ENCODE measurements around the gene FHIT. TPM values are rescaled to one million over a fixed set of nuclear protein-coding genes. Genes with fewer than 3 reads are reported as not detected.

FHIT gene
- total and polyA plus RNA-seq, 10 of the 15 experiments (the other 5 are each of a cell fraction or from before 2014, with no cell fraction given), result 4.2 to 14.9 (median 9.4) TPM

DNA sequence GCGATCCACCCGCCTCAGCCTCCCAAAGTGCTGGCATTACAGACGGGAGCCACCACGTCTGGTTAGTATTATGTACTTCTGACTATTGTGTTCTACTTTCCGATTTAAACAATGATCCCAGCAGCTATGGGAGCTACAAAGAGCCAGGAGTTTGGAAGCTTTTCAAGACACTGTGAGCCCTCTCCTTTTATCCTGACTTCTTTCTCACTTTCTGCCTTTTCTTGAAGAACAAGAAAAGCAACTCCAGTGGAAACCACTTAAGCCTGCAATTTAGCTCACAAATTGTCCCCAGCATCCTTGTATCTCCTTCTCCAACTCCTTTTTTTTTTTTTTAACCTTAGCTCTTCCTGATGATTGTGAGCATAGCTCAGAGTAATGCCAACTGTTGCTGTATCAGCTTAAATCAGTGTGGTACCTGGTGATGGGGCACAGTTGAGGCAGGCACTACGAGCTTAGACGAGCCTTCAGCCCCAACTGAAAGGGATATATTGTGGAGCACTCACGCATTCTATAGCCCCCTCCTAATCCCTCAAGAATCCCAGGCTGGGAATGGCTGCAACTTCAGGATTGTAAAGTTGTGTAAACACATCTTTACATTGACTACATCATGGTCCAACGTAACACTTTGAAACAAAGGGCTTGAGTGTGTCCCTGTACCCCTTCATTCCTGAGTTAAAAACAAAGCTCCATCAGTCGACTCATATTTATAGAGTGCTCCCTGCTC, 677.0 kb downstream of the FHIT start (continued):
- TF ChIP-seq SIN3A (IDR thresholded peaks at IDR 0.05; ENCODE audit: low read depth, low read length) (no peak), SRF (IDR thresholded peaks at IDR 0.05; ENCODE audit: low read depth in 2 of 2, low read length in 2 of 2) (no peak), MEF2A (IDR thresholded peaks at IDR 0.05; ENCODE audit: insufficient read depth, low read depth, low read length) (no peak), CHD4 (IDR thresholded peaks at IDR 0.05) (no peak)
- TF ChIP-seq, protein P1, sequence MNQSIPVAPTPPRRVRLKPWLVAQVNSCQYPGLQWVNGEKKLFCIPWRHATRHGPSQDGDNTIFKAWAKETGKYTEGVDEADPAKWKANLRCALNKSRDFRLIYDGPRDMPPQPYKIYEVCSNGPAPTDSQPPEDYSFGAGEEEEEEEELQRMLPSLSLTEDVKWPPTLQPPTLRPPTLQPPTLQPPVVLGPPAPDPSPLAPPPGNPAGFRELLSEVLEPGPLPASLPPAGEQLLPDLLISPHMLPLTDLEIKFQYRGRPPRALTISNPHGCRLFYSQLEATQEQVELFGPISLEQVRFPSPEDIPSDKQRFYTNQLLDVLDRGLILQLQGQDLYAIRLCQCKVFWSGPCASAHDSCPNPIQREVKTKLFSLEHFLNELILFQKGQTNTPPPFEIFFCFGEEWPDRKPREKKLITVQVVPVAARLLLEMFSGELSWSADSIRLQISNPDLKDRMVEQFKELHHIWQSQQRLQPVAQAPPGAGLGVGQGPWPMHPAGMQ (IDR thresholded peaks at IDR 0.05; ENCODE audit: borderline replicate concordance), result no peak

DNA sequence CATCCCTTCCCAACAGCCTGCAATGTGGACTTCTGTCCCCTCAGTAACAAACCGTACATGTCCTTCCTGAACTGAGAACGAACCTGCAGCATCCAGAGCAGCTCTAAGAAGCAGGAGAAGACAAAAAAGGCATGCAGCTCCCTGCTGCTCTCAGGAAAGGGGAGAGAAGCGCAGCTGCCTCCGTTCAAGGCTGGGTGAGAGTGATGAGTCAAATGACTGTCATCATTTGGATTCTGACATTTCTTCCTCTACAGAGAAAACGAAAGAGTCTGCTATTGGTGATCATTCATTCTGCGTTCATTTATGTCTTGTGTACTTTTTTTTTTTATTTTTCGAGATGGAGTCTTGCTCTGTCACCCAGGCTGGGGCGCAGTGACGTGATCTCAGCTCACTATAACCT, 677.8 kb downstream of the FHIT start:
- POLR2A ChIA-PET, result no interaction called here
- no TSS peak for BruUV-seq (replicated peaks)
- DNase-seq (ENCODE audit: low read depth, low spot score) (no peak), ATAC-seq (no peak), FAIRE-seq (no peak)
- no peak overlapping the region for H3K9ac ChIP-seq (ENCODE audit: control insufficient read depth, insufficient read depth, low read length)
- H3K79me2 ChIP-seq (ENCODE audit: control insufficient read depth, insufficient read depth, low read length), result no peaks in the 10 kb centered on the region
- H3K36me3 ChIP-seq (ENCODE audit: control insufficient read depth in 2 of 2, insufficient read depth in 2 of 2, low read length in 1 of 2), result no peaks in the 10 kb centered on the region
- no peaks in the 10 kb centered on the region; the same call in 1 of the 2 replicates for H4K20me1 ChIP-seq (ENCODE audit: control insufficient read depth, insufficient read depth)
- in situ Hi-C loops (cut with MboI) (no loop called here), intact Hi-C loops (cut with micrococcal nuclease; ENCODE audit: unreplicated experiment) (no loop called here)
- TF ChIP-seq BRCA1 (IDR thresholded peaks at IDR 0.05; ENCODE audit: low read depth, low read length) (no peak), KDM1A (IDR thresholded peaks at IDR 0.05; ENCODE audit: borderline replicate concordance) (no peak), SREBF1 (IDR thresholded peaks at IDR 0.05; ENCODE audit: low read length) (no peak), SP1 (IDR thresholded peaks at IDR 0.05; ENCODE audit: low read depth, low read length) (no peak), ZBED1 (IDR thresholded peaks at IDR 0.05; ENCODE audit: borderline replicate concordance) (no peak), KLF5 (IDR thresholded peaks at IDR 0.05; ENCODE audit: partially characterized antibody) (no peak), SIN3A (IDR thresholded peaks at IDR 0.05; ENCODE audit: low read depth, low read length) (no peak), CHD1 (IDR thresholded peaks at IDR 0.05; ENCODE audit: low read depth, low read length) (no peak), HDAC2 (IDR thresholded peaks at IDR 0.05) (no peak), ASH2L (IDR thresholded peaks at IDR 0.05; ENCODE audit: borderline replicate concordance, low read depth) (no peak), EP300 (IDR thresholded peaks at IDR 0.05; ENCODE audit: borderline replicate concordance in 1 of 2, control insufficient read depth in 1 of 2, low read depth in 2 of 2, low read length in 2 of 2) (no peak), NFIC (IDR thresholded peaks at IDR 0.05; ENCODE audit: low read depth, low read length) (no peak)
- CTCF ChIA-PET, result interaction anchor here (0.6 kb wide), 1 partner anchor 1517 kb away, joined by 3 read pairs; no protein-coding TSS in a partner anchor
- SMC1A ChIA-PET (ENCODE audit: uncharacterized antibody, unreplicated experiment), result no interaction called here
- no peak overlapping the region for H3K4me2 ChIP-seq (ENCODE audit: control insufficient read depth, insufficient read depth)
- H3K4me3 ChIP-seq, result no peak overlapping the region
- no peaks in the 10 kb centered on the region for H3K4me1 ChIP-seq (ENCODE audit: control insufficient read depth, insufficient read depth, low read length)
- WGBS (ENCODE audit: insufficient coverage, insufficient replicate concordance, low lambda C conversion rate, missing lambda C conversion rate), result 46% methylated on average over 9 of the region's 9 CpGs
- H3K27ac ChIP-seq (ENCODE audit: control insufficient read depth, insufficient read depth), result no peak overlapping the region
- H3K9me3 ChIP-seq (replicated peaks; ENCODE audit: control insufficient read depth, insufficient read depth, low read length), result no peaks in the 10 kb centered on the region
- RAD21 ChIA-PET (ENCODE audit: unreplicated experiment), result no interaction called here
- H3K27me3 ChIP-seq (replicated peaks in 1 of 2; ENCODE audit: control insufficient read depth in 2 of 2, insufficient read depth in 2 of 2, low read length in 1 of 2), result no peaks in the 10 kb centered on the region
- H2AFZ ChIP-seq (ENCODE audit: control insufficient read depth, low read depth, low read length), result no peak overlapping the region
